Endodermal cell (in vitro differentiated cells): ENCODE results near the gene TM9SF2. TPM values are rescaled to one million over a fixed set of nuclear protein-coding genes. Genes with fewer than 3 reads are reported as not detected.
A peak's percentile ranks its signal among the peaks of the same experiment; 100 is the strongest.

ENCODE experiments used
- DNase-seq: peaks from one replicate; pipeline ENCODE4 v3.0.0-alpha.2; 2017
- H3K27ac ChIP-seq: 2 replicates; pipeline ENCODE4 v1.5.1; 2013; ENCODE audit warnings: mild to moderate bottlenecking, low read depth, low read length, moderate library complexity
- H3K27me3 ChIP-seq: 2 replicates; pipeline ENCODE4 v1.6.1; 2013; ENCODE audit warnings: mild to moderate bottlenecking, low read length, moderate library complexity; ENCODE audit not compliant: insufficient read depth, control insufficient read depth, poor library complexity, severe bottlenecking
- H3K36me3 ChIP-seq: 2 replicates; pipeline ENCODE4 v1.7.0; 2013; ENCODE audit warnings: mild to moderate bottlenecking, low read length, moderate library complexity; ENCODE audit not compliant: control insufficient read depth, insufficient read depth
- H3K4me1 ChIP-seq: one replicate; pipeline ENCODE4 v1.7.0; 2013; ENCODE audit warnings: low read length; ENCODE audit not compliant: control insufficient read depth, insufficient read depth
- H3K4me3 ChIP-seq: 2 replicates; pipeline ENCODE4 v1.5.1; 2013; ENCODE audit warnings: mild to moderate bottlenecking, low read length, moderate library complexity
- H3K9ac ChIP-seq: 2 replicates; pipeline ENCODE4 v1.6.1; 2013; ENCODE audit warnings: mild to moderate bottlenecking, low read length, moderate library complexity; ENCODE audit not compliant: poor library complexity, severe bottlenecking; ENCODE audit errors: extremely low read depth
- H3K9me3 ChIP-seq: 2 replicates; pipeline ENCODE4 v1.6.1; 2013; ENCODE audit warnings: mild to moderate bottlenecking, low read length, moderate library complexity; ENCODE audit not compliant: control insufficient read depth
- H3K27ac Mint-ChIP-seq: 2 replicates; pipeline ENCODE4 v1.8.0; 2020; ENCODE audit warnings: mixed read lengths
- H3K27me3 Mint-ChIP-seq: 2 replicates; pipeline ENCODE4 v1.8.0; 2021; ENCODE audit warnings: mild to moderate bottlenecking, mixed read lengths; ENCODE audit not compliant: insufficient read depth
- H3K36me3 Mint-ChIP-seq: 2 replicates; pipeline ENCODE4 v1.8.0; 2020; ENCODE audit warnings: low read depth, mixed read lengths
- H3K4me1 Mint-ChIP-seq: 2 replicates; pipeline ENCODE4 v1.8.0; 2020; ENCODE audit warnings: mixed read lengths
- H3K4me3 Mint-ChIP-seq: 2 replicates; pipeline ENCODE4 v1.8.0; 2020; ENCODE audit warnings: mild to moderate bottlenecking, moderate library complexity, mixed read lengths
- H3K9me3 Mint-ChIP-seq: 2 replicates; pipeline ENCODE4 v1.8.0; 2020; ENCODE audit warnings: mild to moderate bottlenecking, mixed read lengths
- WGBS, 2 experiments: methylation state at CpG; one replicate each; pipeline versions ENCODE4 v1.1.5 to v1.1.7; 2013; ENCODE audit warnings: missing lambda C conversion rate in 2 of 2, mixed read lengths in 1 of 2; ENCODE audit not compliant: insufficient coverage in 1 of 2, insufficient read length in 1 of 2; 5-methylcytosine and 5-hydroxymethylcytosine counted together
- total RNA-seq, 2 donors: library from RNA; stranded (reverse); fragmentation: NEBNext Ultra II Directional in 1 of 2; extraction: Animal tissue kit (Norgen Biotek cat#: 25700) in 1 of 2; gene quantifications; 2 replicates in 1 of 2; 3 replicates in 1 of 2; pipeline ENCODE4 v1.2.1, GENCODE V29; 2021
- TF ChIP-seq, protein P1 (sequence below): fragments of 200-600 bp; sonication (generic); conservative IDR thresholded peaks from 2 replicates; pipeline ENCODE4 v1.5.0; 2021; ENCODE audit warnings: antibody characterized with exemption, mild to moderate bottlenecking

Gene TM9SF2
- total RNA-seq, 2 donors from 2014 or later = 88.4 to 99.3 TPM

DNA sequence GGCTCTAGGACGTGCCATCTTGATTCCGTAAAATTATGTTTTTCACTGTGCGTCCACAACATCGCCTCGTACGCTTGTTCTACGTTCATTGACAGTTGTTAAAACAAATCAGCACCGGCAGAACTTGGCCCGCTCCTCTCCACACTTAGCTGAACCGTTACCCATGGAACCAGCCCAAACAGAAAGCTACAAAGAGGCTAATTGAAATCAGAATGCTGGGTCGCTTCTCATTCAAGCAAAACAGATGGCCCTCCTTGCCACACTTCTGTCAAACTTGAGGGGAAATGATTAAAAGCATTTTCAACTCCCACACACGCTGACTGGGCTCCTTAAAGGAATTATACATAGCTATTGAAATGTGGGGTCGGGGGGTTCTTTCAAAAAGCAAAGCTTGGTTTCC is 71.6 kb downstream of the TM9SF2 start:
- peaks cover 19% of the 10 kb centered on the region for H3K9me3 ChIP-seq
- Mint-ChIP-seq H3K27ac (no peak overlapping the region), H3K27me3 (no peaks in the 10 kb centered on the region), H3K4me1 (no peaks in the 10 kb centered on the region), H3K4me3 (no peak overlapping the region), H3K9me3 (peaks cover 23% of the 10 kb centered on the region), H3K36me3 (peaks cover 11% of the 10 kb centered on the region)
- no peak overlapping the region for H3K4me3 ChIP-seq
- H3K27me3 ChIP-seq = no peaks in the 10 kb centered on the region
- no peak overlapping the region for H3K9ac ChIP-seq
- TF ChIP-seq, protein P1, sequence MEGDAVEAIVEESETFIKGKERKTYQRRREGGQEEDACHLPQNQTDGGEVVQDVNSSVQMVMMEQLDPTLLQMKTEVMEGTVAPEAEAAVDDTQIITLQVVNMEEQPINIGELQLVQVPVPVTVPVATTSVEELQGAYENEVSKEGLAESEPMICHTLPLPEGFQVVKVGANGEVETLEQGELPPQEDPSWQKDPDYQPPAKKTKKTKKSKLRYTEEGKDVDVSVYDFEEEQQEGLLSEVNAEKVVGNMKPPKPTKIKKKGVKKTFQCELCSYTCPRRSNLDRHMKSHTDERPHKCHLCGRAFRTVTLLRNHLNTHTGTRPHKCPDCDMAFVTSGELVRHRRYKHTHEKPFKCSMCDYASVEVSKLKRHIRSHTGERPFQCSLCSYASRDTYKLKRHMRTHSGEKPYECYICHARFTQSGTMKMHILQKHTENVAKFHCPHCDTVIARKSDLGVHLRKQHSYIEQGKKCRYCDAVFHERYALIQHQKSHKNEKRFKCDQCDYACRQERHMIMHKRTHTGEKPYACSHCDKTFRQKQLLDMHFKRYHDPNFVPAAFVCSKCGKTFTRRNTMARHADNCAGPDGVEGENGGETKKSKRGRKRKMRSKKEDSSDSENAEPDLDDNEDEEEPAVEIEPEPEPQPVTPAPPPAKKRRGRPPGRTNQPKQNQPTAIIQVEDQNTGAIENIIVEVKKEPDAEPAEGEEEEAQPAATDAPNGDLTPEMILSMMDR = no peak
- no peak for DNase-seq
- H3K4me1 ChIP-seq = no peaks in the 10 kb centered on the region
- 89 to 92% methylated on average over 9 to 13 of the region's 13 CpGs for whole genome bisulfite sequencing, 2 experiments
- H3K27ac ChIP-seq = no peak overlapping the region
- H3K36me3 ChIP-seq = no peaks in the 10 kb centered on the region

DNA sequence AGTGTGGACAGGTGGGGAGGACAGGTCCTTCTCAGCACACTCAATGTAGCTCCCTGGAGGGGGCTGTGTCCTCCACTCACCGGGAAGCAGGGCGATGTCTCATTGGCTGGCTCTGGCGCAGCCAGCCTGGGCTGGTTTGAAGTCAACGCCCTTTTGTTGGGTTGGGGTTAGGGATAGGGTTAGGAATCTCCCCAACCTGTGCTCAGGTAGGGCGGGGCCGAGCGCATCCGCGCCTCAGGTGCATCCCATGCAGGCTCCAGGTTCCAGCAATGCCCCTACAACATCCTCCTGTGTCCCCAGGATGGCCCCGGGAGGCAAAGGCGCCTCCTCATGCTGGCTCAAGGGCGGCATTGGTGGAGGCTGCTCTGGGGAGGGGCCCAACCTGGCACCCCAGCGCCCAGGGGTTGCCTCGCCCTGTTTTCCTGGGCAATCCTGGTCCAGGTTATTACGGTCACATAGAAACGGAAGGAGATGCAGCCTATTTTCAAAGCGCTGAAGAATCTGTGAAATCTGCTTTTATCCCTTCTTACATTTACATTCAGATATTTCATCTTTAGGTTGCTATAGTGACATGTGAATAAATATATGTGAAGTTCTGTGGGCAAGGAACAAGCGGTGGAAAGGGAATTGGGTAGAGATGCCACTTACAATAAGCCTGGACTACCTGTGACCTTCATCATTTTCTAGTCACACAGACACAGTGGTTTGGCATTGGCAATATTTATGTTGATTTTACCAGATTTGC is 74.3 kb downstream of the TM9SF2 start:
- TF ChIP-seq, protein P1 = no peak
- no peak overlapping the region for H3K27ac Mint-ChIP-seq
- no peaks in the 10 kb centered on the region for H3K4me1 Mint-ChIP-seq
- 93 to 96% methylated on average over 4 to 18 of the region's 18 CpGs for WGBS, 2 experiments
- H3K9ac ChIP-seq = no peak overlapping the region
- no peaks in the 10 kb centered on the region for H3K27me3 Mint-ChIP-seq
- H3K9me3 Mint-ChIP-seq = peaks cover 3% of the 10 kb centered on the region
- no peaks in the 10 kb centered on the region for H3K36me3 Mint-ChIP-seq
- H3K4me1 ChIP-seq = no peaks in the 10 kb centered on the region
- no peaks in the 10 kb centered on the region for H3K27me3 ChIP-seq
- H3K9me3 ChIP-seq = no peaks in the 10 kb centered on the region
- H3K27ac ChIP-seq = no peak overlapping the region
- H3K4me3 Mint-ChIP-seq = no peak overlapping the region
- H3K36me3 ChIP-seq = no peaks in the 10 kb centered on the region
- DNase-seq = peak; percentile 68
- no peak overlapping the region for H3K4me3 ChIP-seq

DNA sequence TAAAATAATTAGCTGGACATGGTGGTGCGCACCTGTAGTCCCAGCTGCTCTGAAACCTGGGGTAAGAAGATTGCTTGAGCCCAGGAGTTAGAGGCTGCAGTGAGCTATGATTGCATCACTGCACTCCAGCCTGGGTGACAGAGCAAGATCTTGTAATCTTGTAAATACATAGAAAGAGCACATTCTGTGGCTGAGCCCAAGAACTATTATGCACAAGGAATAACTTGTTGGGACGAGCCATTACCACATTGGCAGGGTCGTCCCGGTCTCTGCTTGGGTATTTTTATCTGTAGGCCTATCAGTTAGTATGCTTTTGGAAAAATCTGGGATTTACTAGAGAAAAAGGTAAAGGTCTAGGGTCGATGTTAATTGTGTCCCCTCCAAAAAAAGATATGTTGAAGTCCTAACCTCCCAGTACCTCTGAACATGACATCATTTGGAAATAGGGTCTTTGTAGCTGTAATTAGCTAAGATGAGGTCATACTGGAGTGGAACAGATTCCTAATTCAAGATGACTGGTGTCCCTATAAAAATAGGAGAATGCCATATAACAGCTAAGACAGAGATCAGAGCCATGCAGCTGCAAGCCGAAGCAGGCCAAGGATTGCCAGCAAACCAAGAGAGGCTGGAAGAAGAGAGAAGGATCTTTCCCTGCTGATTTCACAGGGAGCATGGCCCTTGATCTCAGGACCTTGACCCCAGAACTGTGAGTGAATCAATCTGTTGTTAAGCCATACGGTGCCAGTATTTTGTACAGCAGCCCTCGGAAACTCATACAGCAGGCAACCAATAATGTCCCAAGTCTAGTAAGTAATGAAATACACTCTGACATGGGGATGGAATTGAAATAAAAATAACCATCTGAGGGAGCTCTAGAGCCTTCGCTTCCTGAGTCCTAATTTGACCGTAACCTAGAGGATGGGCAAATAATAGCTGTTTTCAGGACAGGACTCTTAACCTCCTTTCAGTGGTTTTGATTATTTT is 77.0 kb downstream of the TM9SF2 start:
- 92 to 93% methylated on average over 8 to 10 of the region's 10 CpGs for WGBS, 2 experiments
- Histone ChIP-seq H3K9me3 (no peaks in the 10 kb centered on the region), H3K4me3 (no peak overlapping the region), H3K36me3 (no peaks in the 10 kb centered on the region), H3K9ac (no peak overlapping the region), H3K27ac (no peak overlapping the region), H3K27me3 (no peaks in the 10 kb centered on the region), H3K4me1 (no peaks in the 10 kb centered on the region)
- Mint-ChIP-seq H3K4me3 (no peak overlapping the region), H3K27me3 (no peaks in the 10 kb centered on the region), H3K4me1 (no peaks in the 10 kb centered on the region), H3K36me3 (no peaks in the 10 kb centered on the region), H3K9me3 (no peaks in the 10 kb centered on the region), H3K27ac (no peak overlapping the region)
- TF ChIP-seq, protein P1 = peak; percentile 57
- DNase-seq = no peak
